GM19099 (cell line): ENCODE results near the gene TMEM120B.
A peak's percentile ranks its signal among the peaks of the same experiment; 100 is the strongest.

ENCODE experiments used
- POLR2A ChIP-seq: IDR thresholded peaks from 3 replicates; pipeline ENCODE4 v1.6.1; 2011; ENCODE audit warnings: low read depth; ENCODE audit not compliant: insufficient read length; ENCODE audit errors: extremely low read depth

The TMEM120B gene

DNA sequence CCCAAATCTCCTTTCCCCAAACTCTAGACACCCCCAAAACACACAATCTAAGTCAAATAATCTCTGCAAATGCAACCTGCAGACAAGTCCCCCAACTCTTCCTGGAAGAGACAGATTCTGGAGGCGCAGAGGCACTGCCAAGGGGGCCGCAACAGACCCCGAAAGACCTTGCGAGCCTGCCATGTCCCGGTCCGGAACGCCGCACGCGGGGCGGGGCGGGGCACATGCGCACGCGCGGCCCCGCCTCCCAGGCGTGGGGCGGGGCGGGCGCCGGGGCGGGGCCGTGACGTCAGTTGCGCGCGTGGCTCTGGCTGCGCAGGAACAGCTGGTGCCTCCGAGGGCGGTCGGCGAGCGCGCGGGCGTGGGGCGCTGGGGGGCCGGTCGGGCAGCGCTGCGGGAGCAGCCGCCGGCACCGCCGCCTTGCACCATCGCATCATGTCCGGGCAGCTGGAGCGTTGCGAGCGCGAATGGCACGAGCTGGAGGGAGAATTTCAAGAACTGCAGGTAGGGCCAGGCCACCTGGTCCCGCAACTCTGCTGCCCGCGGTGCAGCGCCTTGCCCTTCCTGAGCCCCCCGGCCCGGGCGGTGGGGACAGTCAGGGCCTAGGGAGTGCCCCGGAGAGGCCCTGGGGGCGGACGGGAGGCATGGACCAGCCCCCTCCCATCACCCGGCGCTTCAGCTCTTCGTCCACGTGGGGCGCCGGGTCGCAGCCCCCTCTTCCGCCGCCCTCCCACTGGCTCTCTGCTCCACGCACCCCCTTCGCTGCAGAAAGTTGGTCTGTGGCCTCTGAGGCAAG is at the start of gene TMEM120B:
Gene TMEM120B, plus strand, starts transcription at position 292 of the 796 bp plus-strand sequence. Its CDS starts 144 bp downstream, at position 436.
- peak; percentile 91 for TF ChIP-seq POLR2A

DNA sequence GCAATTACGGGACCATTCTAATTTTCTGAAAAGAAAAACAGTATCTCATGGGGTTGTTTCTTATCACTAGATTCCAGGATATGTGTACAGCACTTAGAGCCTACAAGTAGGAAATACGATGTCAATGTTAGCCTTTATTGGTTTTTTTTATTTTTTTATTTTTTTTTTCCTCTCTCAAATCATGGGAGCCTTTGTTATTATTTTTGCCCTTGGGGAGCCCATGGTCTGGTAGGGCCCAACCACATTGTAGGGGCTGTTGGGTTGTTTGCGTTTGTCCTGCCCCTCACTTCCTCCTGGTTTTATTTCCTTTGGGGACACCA is 49.0 kb upstream of the TMEM120B start:
- TF ChIP-seq POLR2A = no peak

DNA sequence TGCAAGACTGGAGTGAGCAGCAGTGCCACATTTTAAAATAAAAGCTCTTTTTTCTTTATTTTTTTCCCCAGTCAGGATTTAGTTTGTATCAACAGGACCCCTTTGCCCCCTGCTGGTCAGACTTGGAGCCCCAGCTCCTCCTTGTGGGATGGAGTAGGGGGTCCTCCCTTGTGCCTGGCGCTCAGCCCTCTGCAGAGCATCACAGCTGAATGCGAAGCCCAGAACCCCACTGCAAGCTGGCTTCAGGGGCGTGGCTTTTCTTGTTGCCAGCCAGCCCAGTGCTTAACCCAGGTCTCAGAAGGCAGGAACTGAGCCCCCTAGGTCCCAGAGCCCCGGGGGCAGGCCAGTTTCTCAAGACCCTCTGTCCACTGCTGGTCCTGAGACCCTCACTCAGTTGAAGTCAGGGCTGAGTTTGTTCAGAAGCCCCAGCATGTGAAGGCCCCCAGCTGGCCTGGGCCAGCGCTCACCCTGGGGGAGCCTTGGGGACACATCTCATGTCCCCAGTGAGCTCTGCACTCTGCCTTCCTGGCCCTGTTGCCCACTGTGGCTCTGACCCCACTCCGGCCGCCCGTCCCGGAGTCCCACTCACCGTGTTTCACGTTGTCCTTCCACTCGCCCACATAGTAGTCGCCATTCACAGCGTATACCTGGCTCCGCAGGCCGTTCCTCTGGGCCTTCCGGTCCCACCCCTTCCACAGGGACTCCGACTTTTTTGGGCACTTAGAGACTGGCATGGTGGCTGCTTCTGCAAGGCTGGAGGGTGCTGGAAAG is 43.6 kb upstream of the TMEM120B start:
- no peak for TF ChIP-seq POLR2A

DNA sequence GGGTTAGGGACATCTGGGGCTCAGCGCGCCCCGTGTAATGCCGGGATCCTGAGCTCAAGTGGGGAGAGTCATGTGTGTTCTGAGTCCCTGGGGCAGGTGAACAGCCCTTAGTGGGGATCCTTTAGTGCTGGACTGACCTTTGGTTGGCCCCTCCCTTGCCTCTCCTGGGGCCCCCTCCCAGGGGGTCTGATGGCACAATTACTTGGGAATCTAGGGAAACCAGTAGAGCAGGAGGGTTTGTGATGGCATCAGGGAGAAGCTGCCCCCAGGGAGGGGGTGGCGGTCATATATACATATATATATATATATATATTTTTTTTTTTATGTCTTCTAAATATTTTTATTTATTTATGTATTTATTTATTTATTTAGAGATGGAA is 43.0 kb upstream of the TMEM120B start, which contains the start of gene MORN3:
Gene MORN3, minus strand, starts transcription at position 134 of the 380 bp plus-strand sequence. CDS start 171 bp downstream, outside the sequence.
- TF ChIP-seq POLR2A = no peak

DNA sequence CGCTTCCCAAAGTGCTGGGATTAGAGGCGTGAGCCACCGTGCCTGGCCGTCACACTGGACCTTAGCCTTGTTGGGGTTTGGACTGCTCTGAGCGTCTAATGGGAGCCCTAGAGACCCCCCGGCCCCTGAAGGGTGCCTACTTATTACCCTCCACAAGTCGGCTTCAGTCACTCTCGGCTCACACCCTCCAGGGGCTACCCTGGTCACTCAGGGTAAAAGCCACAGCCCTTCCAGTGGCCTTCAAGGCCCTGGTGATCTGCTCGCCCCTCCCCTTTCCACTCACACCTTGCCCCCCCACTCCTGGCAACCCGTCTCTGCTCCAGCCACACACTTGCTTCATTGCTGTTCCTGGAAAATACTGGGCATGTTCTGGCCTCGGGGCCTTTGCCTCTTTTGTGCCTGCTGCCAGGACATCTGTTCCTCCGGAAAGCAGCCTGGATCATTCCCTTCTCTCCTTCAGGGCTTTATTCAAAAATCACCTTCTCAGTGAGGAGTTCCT is 39.5 kb upstream of the TMEM120B start:
- no peak for TF ChIP-seq POLR2A

DNA sequence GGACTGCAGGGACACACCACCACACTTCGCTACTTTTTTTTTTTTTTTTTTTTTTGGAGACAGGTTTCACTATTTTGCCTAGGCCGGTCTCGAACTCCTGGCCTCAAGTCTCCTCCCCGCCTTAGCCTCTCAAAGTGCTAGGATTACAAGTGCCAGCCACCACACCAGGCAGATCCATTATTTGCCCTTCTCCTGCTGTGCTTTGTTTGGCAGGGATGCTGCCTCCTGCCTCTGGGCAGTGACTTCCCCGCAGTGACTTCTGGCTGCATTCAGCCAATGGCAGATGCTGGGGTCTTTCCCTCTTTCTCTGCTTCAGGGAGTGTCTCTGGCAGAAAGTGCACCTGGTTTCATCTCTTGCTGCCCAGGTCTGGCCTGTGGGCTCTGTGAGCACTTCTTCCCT is 36.4 kb upstream of the TMEM120B start:
- no peak for TF ChIP-seq POLR2A

DNA sequence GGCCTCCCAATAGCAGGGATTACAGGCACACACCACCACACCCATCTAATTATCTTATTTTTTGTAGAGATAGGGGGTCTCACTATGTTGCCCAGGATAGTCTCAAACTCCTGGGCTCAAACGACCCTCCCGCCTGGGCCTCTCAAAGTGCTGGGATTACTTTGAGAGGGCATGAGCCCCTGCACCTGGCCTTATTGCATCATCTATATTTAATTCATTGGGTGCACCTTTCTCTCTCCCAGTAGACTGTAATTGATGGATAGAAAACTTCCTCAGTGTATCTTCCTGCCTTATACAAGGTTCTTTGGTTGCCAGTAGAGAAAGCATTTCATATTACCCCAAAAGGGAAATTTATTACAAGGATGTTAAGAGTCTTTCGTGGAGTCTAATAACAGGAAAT is 34.2 kb upstream of the TMEM120B start:
- TF ChIP-seq POLR2A = no peak

DNA sequence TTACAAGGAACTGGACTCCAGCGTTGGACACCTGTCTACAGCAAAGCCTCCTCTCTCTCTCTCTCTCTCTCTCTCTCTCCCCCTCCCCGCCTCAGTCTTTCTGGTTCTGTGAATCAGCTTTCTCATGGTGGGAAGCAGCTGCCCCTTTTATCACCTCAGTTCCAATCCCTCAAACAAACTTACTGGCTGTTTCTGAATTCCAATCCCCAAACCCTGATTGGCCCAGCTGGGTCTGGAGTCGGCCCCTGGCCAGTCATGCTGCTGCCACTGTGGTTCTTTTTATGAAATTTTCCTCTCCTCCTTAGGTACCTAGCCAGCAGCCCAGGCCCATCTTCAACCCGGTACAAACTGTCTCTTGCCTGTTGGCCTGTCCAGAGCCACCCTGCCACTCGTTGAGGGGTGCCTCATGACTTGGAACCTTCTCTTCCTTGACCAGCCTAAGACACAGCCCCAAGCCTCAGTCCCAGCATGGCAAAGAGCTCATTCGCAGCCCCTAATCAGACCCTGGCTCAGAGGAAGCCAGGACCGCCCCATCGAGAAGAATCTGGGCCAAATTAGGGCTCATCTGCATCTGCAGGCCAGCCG is 33.7 kb upstream of the TMEM120B start:
- no peak for TF ChIP-seq POLR2A

DNA sequence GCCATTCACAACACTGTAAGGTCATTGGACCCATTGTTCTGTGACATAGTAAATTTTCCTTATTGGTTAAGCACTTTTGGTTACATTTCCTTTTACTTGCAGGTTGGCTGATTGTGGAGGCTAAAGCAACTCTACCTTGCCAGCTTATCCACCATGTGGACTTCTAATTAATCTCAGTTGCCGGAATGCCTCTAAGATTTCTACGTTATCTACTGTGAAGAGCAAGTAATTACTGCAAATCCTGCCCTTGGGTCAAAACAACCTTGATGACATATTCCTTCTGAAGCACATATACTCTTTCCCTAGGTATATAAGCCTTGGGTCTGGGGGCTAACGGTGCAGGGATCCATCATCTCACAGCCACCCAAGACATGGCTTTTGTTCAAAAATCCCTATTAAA is 23.6 kb upstream of the TMEM120B start:
- no peak for TF ChIP-seq POLR2A

DNA sequence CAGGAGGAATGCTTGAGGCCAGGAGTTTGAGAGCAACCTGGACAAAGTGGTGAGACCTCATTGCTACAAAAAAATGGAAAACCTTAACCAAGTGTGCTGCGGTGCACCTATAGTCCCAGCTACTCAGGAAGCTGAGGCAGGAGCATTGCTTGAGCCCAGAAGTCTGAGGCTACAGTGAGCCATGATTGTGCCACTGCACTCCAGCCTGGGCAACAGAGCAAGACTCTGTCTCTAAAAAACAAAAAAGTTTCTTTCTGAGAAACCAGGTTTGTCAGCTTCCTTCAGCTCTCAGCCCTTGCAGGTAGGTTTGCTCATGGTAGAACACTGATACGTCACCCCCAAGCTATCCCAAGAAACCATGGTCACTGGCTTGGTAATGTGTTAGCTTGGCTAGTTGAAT is 23.1 kb upstream of the TMEM120B start:
- no peak for TF ChIP-seq POLR2A

DNA sequence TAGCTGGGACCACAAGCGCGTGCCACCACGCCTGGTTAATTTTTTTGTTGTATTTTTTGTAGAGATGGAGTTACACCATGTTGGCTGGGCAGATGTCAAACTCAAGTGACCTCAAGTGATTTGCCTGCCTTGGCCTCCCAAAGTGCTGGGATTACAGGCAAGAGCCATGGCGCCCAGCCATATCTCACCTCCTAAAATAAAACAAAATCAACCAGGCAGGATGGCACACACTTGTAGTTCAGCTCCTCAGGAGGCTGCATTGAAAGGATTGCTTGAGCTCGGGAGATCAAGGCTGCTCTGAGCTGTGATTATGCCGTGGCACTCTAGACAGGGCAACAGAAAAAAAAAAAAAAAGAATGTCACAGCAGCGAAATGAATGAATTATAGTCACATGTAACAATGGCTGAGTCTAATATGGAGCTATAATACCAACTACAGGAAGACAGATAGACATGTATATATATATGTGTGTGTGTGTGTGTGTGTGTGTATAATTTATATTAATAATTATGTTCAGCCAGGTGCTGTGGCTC is 19.3 kb upstream of the TMEM120B start:
- TF ChIP-seq POLR2A = no peak

DNA sequence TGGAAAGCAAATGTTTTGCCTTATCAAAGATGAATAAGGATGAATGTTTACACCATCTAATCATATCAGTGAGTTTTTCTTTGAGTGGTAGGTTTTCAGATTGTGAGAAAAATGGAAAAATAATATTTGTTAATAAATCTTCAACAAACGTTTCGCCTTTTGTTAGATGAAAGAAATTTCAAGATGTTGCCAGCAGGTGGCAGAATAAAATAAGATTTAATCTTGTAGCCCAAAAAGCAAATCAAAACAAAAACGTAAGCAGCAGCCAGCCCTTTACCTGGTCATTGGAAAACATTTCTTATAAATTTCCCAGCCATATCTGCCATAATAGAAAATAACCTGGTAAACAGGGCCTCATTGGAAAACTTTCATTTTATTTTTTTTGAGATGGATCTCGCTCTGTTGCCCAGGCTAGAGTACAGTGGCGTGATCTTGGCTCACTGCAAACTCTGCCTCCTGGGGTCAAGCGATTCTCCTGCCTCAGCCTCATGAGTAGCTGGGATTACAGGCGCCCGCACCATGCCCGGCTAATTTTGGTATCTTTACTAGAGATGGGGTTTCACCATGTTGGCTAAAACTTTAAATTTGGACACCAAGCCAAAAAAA is 15.4 kb upstream of the TMEM120B start:
- TF ChIP-seq POLR2A = no peak

DNA sequence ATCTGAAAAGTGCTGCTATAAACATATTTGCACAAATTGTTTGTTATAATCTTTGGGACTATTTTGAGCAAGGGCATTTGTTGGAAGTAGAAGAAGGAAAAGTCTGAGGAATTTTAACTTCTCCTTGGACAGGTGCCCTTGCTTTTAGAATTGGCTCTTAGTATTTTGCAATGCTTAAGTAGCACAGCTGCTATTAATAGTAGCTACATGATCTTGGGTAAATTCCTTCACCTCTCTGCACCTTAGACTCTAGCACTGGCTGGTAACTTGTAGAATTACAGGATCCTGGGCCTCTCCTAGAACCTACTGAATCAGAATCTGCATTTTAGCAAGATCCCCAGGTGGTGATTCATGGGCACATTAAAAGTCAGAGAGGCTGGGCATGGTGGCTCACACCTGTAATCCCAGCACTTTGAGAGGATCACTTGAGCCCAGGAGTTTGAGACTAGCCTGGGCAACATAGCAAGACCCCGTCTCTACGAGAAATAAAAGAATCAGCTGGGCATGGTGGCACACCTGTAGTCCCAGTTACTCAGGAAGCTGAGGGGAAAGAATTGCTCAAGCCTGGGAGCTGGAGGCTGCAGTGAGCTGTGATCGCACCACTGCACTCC is 10.8 kb upstream of the TMEM120B start:
- TF ChIP-seq POLR2A = no peak

DNA sequence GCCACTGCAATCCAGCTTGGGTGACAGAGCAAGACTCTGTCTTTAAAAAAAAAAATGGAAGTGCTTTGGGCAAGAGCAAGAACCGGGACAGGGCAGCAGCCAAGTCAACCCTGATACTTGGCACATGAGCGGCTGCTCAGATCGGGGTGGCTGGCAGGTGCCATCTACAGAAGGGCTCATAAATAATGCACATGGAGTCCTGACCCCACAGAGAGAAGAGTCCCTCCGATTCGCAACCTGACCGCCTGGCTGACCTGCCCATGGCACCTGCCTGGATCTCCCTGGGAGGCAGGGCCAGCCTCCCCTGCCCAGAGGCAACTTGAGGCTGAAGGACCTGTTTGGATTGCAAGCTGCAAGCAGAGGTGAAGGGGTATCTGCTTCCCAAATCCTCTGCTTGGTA is 9.6 kb upstream of the TMEM120B start:
- no peak for TF ChIP-seq POLR2A
